GM12878 (cell line): ENCODE results near the gene NAT14. TPM values are rescaled to one million over a fixed set of nuclear protein-coding genes. Genes with fewer than 3 reads are reported as not detected.

Source experiments
- ATAC-seq: fragments of 200-7000 bp; cut with Tn5 transposase; 3 replicates; pipeline ENCODE4 v1.9.1; 2020; ENCODE audit warnings: mild to moderate bottlenecking, moderate library complexity
- BruUV-seq: library from RNA; stranded (reverse); fragments of 400-500 nt; replicated peaks from 2 replicates; lab custom pipeline; 2021; lab: Mats Ljungman, UMichigan
- CTCF ChIA-PET: fragments of 300-600 bp; sonication (Branson Sonifier 250); formaldehyde crosslinking; extraction: SDS; loops from one replicate; lab custom pipeline; 2021; ENCODE audit warnings: inconsistent platforms; lab: Yijun Ruan, JAX
- POLR2A ChIA-PET: fragments of 350-600 bp; formaldehyde crosslinking; extraction: SDS; loops from one replicate; lab custom pipeline; 2021; ENCODE audit warnings: inconsistent platforms; lab: Charles Lee
- RAD21 ChIA-PET: fragments of 300-600 bp; sonication (Branson Sonifier 250); formaldehyde crosslinking; loops from one replicate; lab custom pipeline; 2023; ENCODE audit warnings: antibody characterized with exemption; ENCODE audit not compliant: unreplicated experiment; lab: Charles Lee
- SMC1A ChIA-PET: fragments of 300-600 bp; sonication (Branson Sonifier 250); formaldehyde crosslinking; loops from one replicate; lab custom pipeline; 2023; ENCODE audit not compliant: unreplicated experiment, uncharacterized antibody; lab: Charles Lee
- DNase-seq: peaks from one replicate; pipeline ENCODE4 v3.0.0-alpha.2; 2011; ENCODE audit warnings: low read depth, low spot score
- FAIRE-seq: peaks from 3 replicates; lab custom pipeline; 2011; peaks lifted over from hg19 to GRCh38; lab: Jason Lieb, UNC
- H2AFZ ChIP-seq: 2 replicates; pipeline ENCODE4 v1.6.0; 2011; ENCODE audit warnings: low read depth, low read length, control low read depth; ENCODE audit not compliant: control insufficient read depth
- H3K27ac ChIP-seq: 2 replicates; pipeline ENCODE4 v1.5.1; 2011; ENCODE audit warnings: control low read depth; ENCODE audit not compliant: control insufficient read depth, insufficient read depth
- H3K27me3 ChIP-seq, 2 experiments: replicated peaks in 1 of 2; 2 replicates each; pipeline versions ENCODE4 v1.6.0 to v1.6.1; 2011; ENCODE audit warnings: low read length in 1 of 2; ENCODE audit not compliant: control insufficient read depth in 2 of 2, insufficient read depth in 2 of 2
- H3K36me3 ChIP-seq, 2 experiments: 2 replicates each; pipeline ENCODE4 v1.5.1; 2011; ENCODE audit warnings: low read length in 1 of 2; ENCODE audit not compliant: control insufficient read depth in 2 of 2, insufficient read depth in 2 of 2
- H3K4me1 ChIP-seq: 2 replicates; pipeline ENCODE4 v1.6.1; 2011; ENCODE audit warnings: mild to moderate bottlenecking, low read length, moderate library complexity, mixed read lengths; ENCODE audit not compliant: control insufficient read depth, insufficient read depth
- H3K4me2 ChIP-seq: 2 replicates; pipeline ENCODE4 v1.6.0; 2011; ENCODE audit warnings: control low read depth; ENCODE audit not compliant: control insufficient read depth, insufficient read depth
- H3K4me3 ChIP-seq: fragments of 200-600 bp; sonication (generic); 2 replicates; pipeline ENCODE4 v1.5.1; 2016
- H3K79me2 ChIP-seq: 2 replicates; pipeline ENCODE4 v1.6.0; 2011; ENCODE audit warnings: low read length; ENCODE audit not compliant: control insufficient read depth, insufficient read depth
- H3K9ac ChIP-seq: 2 replicates; pipeline ENCODE4 v1.8.0; 2011; ENCODE audit warnings: low read length, control low read depth, mixed read lengths; ENCODE audit not compliant: control insufficient read depth, insufficient read depth
- H3K9me3 ChIP-seq: replicated peaks from 3 replicates; pipeline ENCODE4 v1.5.1; 2011; ENCODE audit warnings: mild to moderate bottlenecking, low read length; ENCODE audit not compliant: control insufficient read depth, insufficient read depth
- H4K20me1 ChIP-seq: 2 replicates; pipeline ENCODE4 v1.6.0; 2011; ENCODE audit not compliant: control insufficient read depth, insufficient read depth
- BACH1 ChIP-seq: fragments of 450-650 bp; IDR thresholded peaks from 2 replicates; pipeline ENCODE4 v1.6.1; 2017; ENCODE audit warnings: mild to moderate bottlenecking, borderline replicate concordance
- CBX5 ChIP-seq: sonication (generic); IDR thresholded peaks from 2 replicates; pipeline ENCODE4 v1.6.1; 2016; ENCODE audit warnings: low read depth, moderate library complexity, mild to moderate bottlenecking, inconsistent platforms
- FOXK2 ChIP-seq: fragments of 450-650 bp; IDR thresholded peaks from 2 replicates; pipeline ENCODE4 v1.6.1; 2017; ENCODE audit warnings: mild to moderate bottlenecking, moderate library complexity
- IKZF2 ChIP-seq, 2 experiments: fragments of 450-650 bp; IDR thresholded peaks; 2 replicates each; pipeline ENCODE4 v1.6.1; 2017; ENCODE audit warnings: mild to moderate bottlenecking in 2 of 2, moderate library complexity in 2 of 2
- MYB ChIP-seq: fragments of 150-350 bp; IDR thresholded peaks from 2 replicates; pipeline ENCODE4 v1.6.1; 2014; ENCODE audit warnings: mild to moderate bottlenecking, low read depth, low read length, borderline replicate concordance
- NBN ChIP-seq: fragments of 450-650 bp; IDR thresholded peaks from 2 replicates; pipeline ENCODE4 v1.6.1; 2016
- RAD51 ChIP-seq: fragments of 450-650 bp; IDR thresholded peaks from 2 replicates; pipeline ENCODE4 v1.6.1; 2016; ENCODE audit warnings: moderate library complexity, mild to moderate bottlenecking, inconsistent platforms
- ZNF622 ChIP-seq: fragments of 450-650 bp; IDR thresholded peaks from 2 replicates; pipeline ENCODE4 v1.6.1; 2017; ENCODE audit warnings: mild to moderate bottlenecking, inconsistent platforms
- WGBS: methylation state at CpG from one replicate; pipeline ENCODE4 v1.1.6; 2016; ENCODE audit warnings: low lambda C conversion rate; ENCODE audit not compliant: insufficient replicate concordance, insufficient coverage; ENCODE audit errors: missing lambda C conversion rate; 5-methylcytosine and 5-hydroxymethylcytosine counted together
- in situ Hi-C: fragments of 300-500 bp; cut with MboI; formaldehyde crosslinking; loops from 9 replicates; pipeline ENCODE4 v1.14.3; 2018; ENCODE audit warnings: mixed read lengths
- intact Hi-C: fragments of 100-400 bp; cut with micrococcal nuclease; formaldehyde crosslinking; loops from one replicate; pipeline ENCODE4 v1.14.2; 2022; ENCODE audit not compliant: unreplicated experiment
- polyA plus RNA-seq, 11 experiments: library from polyadenylated mRNA; depleted of rRNA in 4 of 11; unstranded in 6 of 11; stranded (reverse) in 5 of 11; fragments of >200 nt; fragmentation: Nextera tagmentation in 4 of 11; fragmentation: Illumina TruSeq in 1 of 11; extraction: Ambion mirVana in 4 of 11; extraction: Trizol in 1 of 11; gene quantifications; 1 replicate in 1 of 11; 2 replicates in 10 of 11; pipeline versions ENCODE4 v1.2.1 to v1.2.3, GENCODE V29; 2011 to 2016; ENCODE audit warnings: inconsistent platforms in 2 of 11, missing spikeins in 2 of 11, low read depth in 1 of 11
- total RNA-seq, 4 experiments: library from RNA; depleted of rRNA in 3 of 4; stranded (reverse); fragments of >200 nt in 3 of 4; fragmentation: Illumina TruSeq in 1 of 4; extraction: Trizol in 1 of 4; gene quantifications; 2 replicates each; pipeline versions ENCODE4 v1.2.1 to v1.2.3, GENCODE V29; 2013 to 2021
- TF ChIP-seq, protein P1 (sequence below): IDR thresholded peaks from 2 replicates; pipeline ENCODE4 v1.6.1; 2011; ENCODE audit warnings: borderline replicate concordance, low read depth, mild to moderate bottlenecking, moderate library complexity, low read length; ENCODE audit not compliant: insufficient read depth, poor library complexity, severe bottlenecking

The NAT14 gene
- total and polyA plus RNA-seq, 10 of the 15 experiments (the other 5 are each of a cell fraction or from before 2014, with no cell fraction given): 0.87 to 23.6 (median 9.7) TPM

DNA sequence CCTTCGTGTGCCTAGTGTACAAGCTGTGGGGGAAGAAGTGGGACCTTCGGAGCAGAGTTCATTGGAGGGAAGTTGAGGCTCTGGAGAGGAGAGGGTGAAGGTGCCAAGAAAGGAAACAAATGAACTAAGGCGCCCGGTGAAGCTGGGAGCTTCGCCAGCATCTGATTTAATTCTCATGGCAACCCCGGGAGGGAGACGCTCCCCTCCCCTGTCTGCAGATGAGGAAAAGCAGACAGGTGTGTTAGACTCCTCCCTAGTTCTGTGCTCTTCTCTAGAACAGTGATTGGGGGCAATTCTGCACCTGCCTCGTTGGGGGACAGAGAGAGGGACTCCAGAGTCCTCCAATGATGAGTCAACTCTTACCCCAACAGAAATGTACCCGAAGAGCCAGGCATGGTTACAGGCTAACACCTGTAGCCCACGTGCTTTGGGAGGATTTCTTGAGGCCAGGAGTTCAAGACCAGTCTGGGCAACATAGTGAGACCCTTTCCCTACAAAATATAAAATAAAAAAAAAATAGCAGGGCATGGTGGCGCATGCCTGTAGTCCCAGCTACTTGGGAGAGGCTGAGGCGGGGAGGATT lies 7.5 kb downstream of the NAT14 start:
- POLR2A ChIA-PET: no interaction called here
- intact Hi-C loops: no loop called here

DNA sequence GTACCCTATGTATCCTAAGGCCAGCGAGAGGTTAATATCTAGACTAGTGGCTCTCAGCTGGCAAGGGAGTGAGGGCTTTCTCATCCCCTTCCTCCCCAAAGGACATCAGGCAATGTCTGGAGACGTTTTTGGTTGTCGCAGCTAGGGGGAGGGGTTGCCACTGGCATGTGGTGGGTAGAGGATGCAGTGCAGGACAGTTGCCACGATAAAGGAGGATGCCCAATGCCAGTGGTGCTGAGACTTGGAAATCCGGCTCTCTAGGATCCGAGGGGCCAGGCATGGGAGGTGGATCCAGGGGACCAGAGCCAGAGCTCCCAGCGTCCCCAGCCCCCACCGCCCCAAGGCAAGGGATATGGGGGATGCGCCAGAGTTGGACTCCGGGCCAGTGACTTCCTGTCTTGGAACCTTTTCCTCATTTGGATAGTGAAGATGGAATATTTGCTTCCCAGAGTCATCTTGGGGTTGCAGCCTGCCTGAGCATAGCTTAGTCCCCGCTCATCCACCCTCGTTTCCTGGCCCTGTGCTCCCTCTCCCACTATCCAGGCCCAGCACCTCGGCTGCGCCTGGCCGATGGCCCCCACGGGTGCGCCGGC lies 8.2 kb downstream of the NAT14 start:
- no peak for DNase-seq
- RAD21 ChIA-PET: interaction anchor here (0.7 kb wide), 1 partner anchor 10 kb away, joined by 4 read pairs; no protein-coding TSS in a partner anchor
- no peak for TF ChIP-seq IKZF2 (IDR thresholded peaks at IDR 0.05)
- TF ChIP-seq RAD51: no peak
- TF ChIP-seq, all 136 proteins: peak for 0
- H2AFZ ChIP-seq: no peak overlapping the region
- ChIA-PET POLR2A (no interaction called here), SMC1A (no interaction called here), CTCF (interaction anchor here (3.1 kb wide), 1 partner anchor 11 kb away, joined by 12 read pairs; no protein-coding TSS in a partner anchor)
- H4K20me1 ChIP-seq: no peaks in the 10 kb centered on the region
- H3K27ac ChIP-seq: no peak overlapping the region
- FAIRE-seq (no peak), ATAC-seq (no peak)
- 50% methylated on average over 18 of the region's 18 CpGs for WGBS
- no peaks in the 10 kb centered on the region for H3K36me3 ChIP-seq
- H3K9ac ChIP-seq: no peak overlapping the region
- intact Hi-C loops: no loop called here
- no TSS peak for BruUV-seq
- H3K79me2 ChIP-seq: no peaks in the 10 kb centered on the region
- no peak overlapping the region for H3K4me2 ChIP-seq
- H3K9me3 ChIP-seq: no peaks in the 10 kb centered on the region
- in situ Hi-C loops: no loop called here
- no peak overlapping the region for H3K4me3 ChIP-seq
- H3K4me1 ChIP-seq: no peaks in the 10 kb centered on the region
- no peaks in the 10 kb centered on the region; a peak in 1 of 4 replicates for H3K27me3 ChIP-seq

More for the DNA sequence above, 7.5 kb downstream of the NAT14 start:
- Histone ChIP-seq H3K27me3 (no peaks in the 10 kb centered on the region; a peak in 1 of 4 replicates), H3K79me2 (no peaks in the 10 kb centered on the region), H3K4me2 (no peak overlapping the region), H4K20me1 (no peaks in the 10 kb centered on the region)
- FAIRE-seq: no peak
- BruUV-seq: no TSS peak
- SMC1A ChIA-PET: no interaction called here
- no peak for TF ChIP-seq ZNF622
- TF ChIP-seq MYB: no peak
- TF ChIP-seq CBX5: no peak
- TF ChIP-seq NBN: no peak
- no peak for TF ChIP-seq FOXK2
- TF ChIP-seq, protein P1, sequence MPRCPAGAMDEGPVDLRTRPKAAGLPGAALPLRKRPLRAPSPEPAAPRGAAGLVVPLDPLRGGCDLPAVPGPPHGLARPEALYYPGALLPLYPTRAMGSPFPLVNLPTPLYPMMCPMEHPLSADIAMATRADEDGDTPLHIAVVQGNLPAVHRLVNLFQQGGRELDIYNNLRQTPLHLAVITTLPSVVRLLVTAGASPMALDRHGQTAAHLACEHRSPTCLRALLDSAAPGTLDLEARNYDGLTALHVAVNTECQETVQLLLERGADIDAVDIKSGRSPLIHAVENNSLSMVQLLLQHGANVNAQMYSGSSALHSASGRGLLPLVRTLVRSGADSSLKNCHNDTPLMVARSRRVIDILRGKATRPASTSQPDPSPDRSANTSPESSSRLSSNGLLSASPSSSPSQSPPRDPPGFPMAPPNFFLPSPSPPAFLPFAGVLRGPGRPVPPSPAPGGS: no peak
- TF ChIP-seq BACH1: no peak
- TF ChIP-seq, all 136 proteins: peak for 0
- CTCF ChIA-PET: interaction anchor here (2.5 kb wide), 1 partner anchor 12 kb away, joined by 9 read pairs; no protein-coding TSS in a partner anchor
- no peak for DNase-seq
- Histone ChIP-seq H3K9me3 (no peaks in the 10 kb centered on the region), H3K4me1 (no peaks in the 10 kb centered on the region), H2AFZ (no peak overlapping the region), H3K9ac (no peak overlapping the region), H3K27ac (no peak overlapping the region), H3K36me3 (no peaks in the 10 kb centered on the region), H3K4me3 (no peak overlapping the region)
- no peak for ATAC-seq
- in situ Hi-C loops: no loop called here
- RAD21 ChIA-PET: no interaction called here
- 31% methylated on average over 12 of the region's 12 CpGs for WGBS
